ENCODE results near the gene TBC1D16. TPM values are rescaled to one million over a fixed set of nuclear protein-coding genes. Genes with fewer than 3 reads are reported as not detected.

The TBC1D16 gene
- total RNA-seq, 1 donor from 2014 or later: 24.7 TPM

GRCh38 chr17:80036715-80037477 lies 1.2 kb upstream of the TBC1D16 start:
- H3K4me3 ChIP-seq: peak overlapping the region; percentile 94
- peak overlapping the region; percentile 97 for H3K27ac ChIP-seq
- H3K4me1 ChIP-seq: peaks cover 13% of the 10 kb centered on the region
- H3K36me3 ChIP-seq: no peaks in the 10 kb centered on the region
- peak; percentile 64 for DNase-seq
- no peaks in the 10 kb centered on the region for H3K27me3 ChIP-seq (ENCODE audit: low read depth)
- peak; percentile 45 to 52 for ATAC-seq
- no peak for TF ChIP-seq CTCF (IDR thresholded peaks at IDR 0.05)
- no peaks in the 10 kb centered on the region for H3K9me3 ChIP-seq
- intact Hi-C loops (cut with DNase I): no loop called here

DNA sequence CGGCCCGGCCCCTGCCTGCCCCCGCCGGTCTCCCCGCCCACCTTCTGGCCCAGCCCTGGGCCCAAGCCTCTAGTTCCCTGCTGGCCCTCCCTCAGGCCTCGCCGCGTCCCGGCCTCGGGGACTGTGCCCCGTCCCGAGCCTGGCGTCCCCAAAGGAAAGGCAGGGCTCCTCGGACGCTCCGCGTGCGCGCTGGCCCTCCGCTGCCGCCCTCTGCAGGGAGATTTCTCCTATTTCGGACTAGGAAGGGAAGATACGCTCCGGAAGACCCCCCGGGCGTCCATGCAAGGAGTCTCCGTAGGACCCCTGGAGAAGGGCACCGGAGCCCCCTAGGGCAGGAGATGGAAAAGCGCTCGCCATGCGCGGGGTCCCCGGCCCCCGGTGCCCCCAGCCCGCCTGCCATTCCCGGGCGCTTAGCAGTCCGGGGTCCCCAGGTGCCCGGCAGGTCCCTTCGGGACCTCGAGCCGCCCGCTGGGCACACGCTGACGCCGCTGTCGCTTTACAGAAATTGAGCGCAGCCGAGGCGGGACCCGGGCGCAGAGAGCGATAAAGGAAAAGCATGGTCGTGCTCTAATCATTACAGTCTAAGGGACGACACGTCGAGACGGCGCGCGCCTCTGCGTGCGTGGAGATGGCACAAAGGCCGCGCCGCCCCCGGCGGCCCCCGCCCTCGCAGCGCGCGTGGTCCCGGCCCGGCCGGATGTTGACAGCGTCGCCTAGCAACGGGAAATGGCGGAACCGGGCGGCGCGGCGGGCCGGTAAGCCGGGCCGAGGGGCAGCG lies 454 bp upstream of the TBC1D16 start, which contains the start of gene CCDC40:
CCDC40 (plus strand) TSS at position 706 of the 778 bp plus-strand sequence; CDS start at position 727, 21 bp downstream.
- Histone ChIP-seq H3K27me3 (ENCODE audit: low read depth) (no peaks in the 10 kb centered on the region), H3K9me3 (no peaks in the 10 kb centered on the region), H3K36me3 (no peaks in the 10 kb centered on the region), H3K4me1 (peaks cover 14% of the 10 kb centered on the region), H3K4me3 (peak within 1 kb of the TSS; percentile 94), H3K27ac (peak within 1 kb of the TSS; percentile 97)
- intact Hi-C loops (cut with DNase I): no loop called here
- TF ChIP-seq CTCF (IDR thresholded peaks at IDR 0.05): no peak
- ATAC-seq (peak; percentile 97 to 98), DNase-seq (peak; percentile 92)

GRCh38 chr17:80034791-80035686 lies 633 bp downstream of the TBC1D16 start:
- no peaks in the 10 kb centered on the region for H3K27me3 ChIP-seq (ENCODE audit: low read depth)
- DNase-seq: peak; percentile 66
- H3K4me1 ChIP-seq: peaks cover 25% of the 10 kb centered on the region
- H3K4me3 ChIP-seq: peak overlapping the region; percentile 94
- peak overlapping the region; percentile 68 for H3K27ac ChIP-seq
- intact Hi-C loops (cut with DNase I): no loop called here
- no peaks in the 10 kb centered on the region for H3K9me3 ChIP-seq
- ATAC-seq: no peak
- TF ChIP-seq CTCF (IDR thresholded peaks at IDR 0.05): no peak
- no peaks in the 10 kb centered on the region for H3K36me3 ChIP-seq

GRCh38 chr17:80033840-80034239 lies 1.8 kb downstream of the TBC1D16 start:
- no peak overlapping the region for H3K27ac ChIP-seq
- intact Hi-C loops (cut with DNase I): no loop called here
- DNase-seq (no peak), ATAC-seq (no peak)
- no peaks in the 10 kb centered on the region for H3K9me3 ChIP-seq
- H3K27me3 ChIP-seq (ENCODE audit: low read depth): no peaks in the 10 kb centered on the region
- peaks cover 37% of the 10 kb centered on the region for H3K4me1 ChIP-seq
- no peak overlapping the region for H3K4me3 ChIP-seq
- H3K36me3 ChIP-seq: no peaks in the 10 kb centered on the region
- no peak for TF ChIP-seq CTCF (IDR thresholded peaks at IDR 0.05)

GRCh38 chr17:80032614-80033171 lies 3.0 kb downstream of the TBC1D16 start:
- H3K36me3 ChIP-seq: no peaks in the 10 kb centered on the region
- ATAC-seq (no peak), DNase-seq (no peak)
- H3K4me1 ChIP-seq: peaks cover 46% of the 10 kb centered on the region
- TF ChIP-seq CTCF (IDR thresholded peaks at IDR 0.05): no peak
- no peak overlapping the region for H3K27ac ChIP-seq
- no peak overlapping the region for H3K4me3 ChIP-seq
- H3K9me3 ChIP-seq: no peaks in the 10 kb centered on the region
- intact Hi-C loops (cut with DNase I): no loop called here
- no peaks in the 10 kb centered on the region for H3K27me3 ChIP-seq (ENCODE audit: low read depth)

Measured in lower lobe of right lung (tissue), 2 donors.